Osteocyte (in vitro differentiated cells): ENCODE measurements around the gene TRDN. TPM values are rescaled to one million over a fixed set of nuclear protein-coding genes. Genes with fewer than 3 reads are reported as not detected.

ENCODE experiments used
- DNase-seq: peaks from one replicate; pipeline ENCODE4 v3.0.0; 2021; ENCODE audit warnings: mixed read lengths; ENCODE audit not compliant: unreplicated experiment; ENCODE audit errors: extremely low spot score
- H3K27ac Mint-ChIP-seq: one replicate; pipeline ENCODE4 v1.8.0; 2021; ENCODE audit warnings: mild to moderate bottlenecking, mixed read lengths; ENCODE audit not compliant: unreplicated experiment
- H3K27me3 Mint-ChIP-seq: one replicate; pipeline ENCODE4 v1.8.0; 2021; ENCODE audit warnings: mixed read lengths; ENCODE audit not compliant: unreplicated experiment
- H3K36me3 Mint-ChIP-seq: one replicate; pipeline ENCODE4 v1.8.0; 2021; ENCODE audit warnings: mixed read lengths; ENCODE audit not compliant: unreplicated experiment
- H3K4me1 Mint-ChIP-seq: one replicate; pipeline ENCODE4 v1.8.0; 2021; ENCODE audit warnings: mixed read lengths; ENCODE audit not compliant: unreplicated experiment
- H3K4me3 Mint-ChIP-seq: one replicate; pipeline ENCODE4 v1.8.0; 2021; ENCODE audit warnings: mild to moderate bottlenecking, moderate library complexity, mixed read lengths; ENCODE audit not compliant: unreplicated experiment
- H3K9me3 Mint-ChIP-seq: one replicate; pipeline ENCODE4 v1.8.0; 2021; ENCODE audit warnings: mixed read lengths; ENCODE audit not compliant: unreplicated experiment
- total RNA-seq: library from RNA; stranded (reverse); gene quantifications from 2 replicates; pipeline ENCODE4 v1.2.1, GENCODE V29; 2021
- TF ChIP-seq, protein P1 (sequence below): fragments of 200-600 bp; sonication (generic); IDR thresholded peaks from 2 replicates; pipeline ENCODE4 v1.5.0; 2021; ENCODE audit warnings: antibody characterized with exemption, mild to moderate bottlenecking, moderate library complexity

The TRDN gene
- total RNA-seq, 1 donor from 2014 or later: not detected

DNA sequence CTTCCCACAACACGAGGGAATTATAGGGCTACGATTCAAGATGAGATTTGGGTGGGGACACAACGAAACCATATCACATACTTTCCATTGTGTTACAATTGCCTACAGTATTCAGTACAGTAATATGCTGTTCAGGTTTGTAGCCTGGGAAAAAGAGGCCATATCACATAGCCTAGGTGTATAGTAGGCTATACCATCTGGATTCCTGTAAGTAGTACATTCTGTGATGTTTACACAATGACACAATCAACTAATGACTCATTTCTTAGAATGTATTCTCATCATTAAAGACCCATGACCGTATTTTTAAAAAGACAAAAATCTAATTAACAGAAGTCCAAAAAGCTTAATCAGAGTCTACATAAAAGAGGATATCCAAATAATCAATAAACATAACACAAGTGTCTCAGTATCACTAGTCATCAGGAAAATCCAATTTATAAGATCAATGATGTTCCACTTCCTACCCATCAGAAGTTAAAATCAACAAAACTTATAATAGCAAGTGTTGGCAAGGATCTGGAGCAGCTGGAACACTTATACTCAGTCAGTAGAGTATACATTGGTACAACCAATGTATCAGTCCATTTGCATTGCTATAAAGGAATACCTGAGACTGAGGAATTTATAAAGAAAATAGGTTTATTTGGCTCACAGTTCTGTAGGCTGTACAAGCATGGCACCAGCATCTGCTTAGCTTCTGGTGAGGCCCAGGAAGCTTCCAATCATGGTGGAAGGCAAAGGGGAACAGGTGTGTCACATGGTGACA, 424.8 kb downstream of the TRDN start:
- H3K36me3 Mint-ChIP-seq: no peaks in the 10 kb centered on the region
- no peak overlapping the region for H3K27ac Mint-ChIP-seq
- no peaks in the 10 kb centered on the region for H3K4me1 Mint-ChIP-seq
- no peaks in the 10 kb centered on the region for H3K9me3 Mint-ChIP-seq
- H3K4me3 Mint-ChIP-seq: no peak overlapping the region
- H3K27me3 Mint-ChIP-seq: no peaks in the 10 kb centered on the region
- TF ChIP-seq, protein P1, sequence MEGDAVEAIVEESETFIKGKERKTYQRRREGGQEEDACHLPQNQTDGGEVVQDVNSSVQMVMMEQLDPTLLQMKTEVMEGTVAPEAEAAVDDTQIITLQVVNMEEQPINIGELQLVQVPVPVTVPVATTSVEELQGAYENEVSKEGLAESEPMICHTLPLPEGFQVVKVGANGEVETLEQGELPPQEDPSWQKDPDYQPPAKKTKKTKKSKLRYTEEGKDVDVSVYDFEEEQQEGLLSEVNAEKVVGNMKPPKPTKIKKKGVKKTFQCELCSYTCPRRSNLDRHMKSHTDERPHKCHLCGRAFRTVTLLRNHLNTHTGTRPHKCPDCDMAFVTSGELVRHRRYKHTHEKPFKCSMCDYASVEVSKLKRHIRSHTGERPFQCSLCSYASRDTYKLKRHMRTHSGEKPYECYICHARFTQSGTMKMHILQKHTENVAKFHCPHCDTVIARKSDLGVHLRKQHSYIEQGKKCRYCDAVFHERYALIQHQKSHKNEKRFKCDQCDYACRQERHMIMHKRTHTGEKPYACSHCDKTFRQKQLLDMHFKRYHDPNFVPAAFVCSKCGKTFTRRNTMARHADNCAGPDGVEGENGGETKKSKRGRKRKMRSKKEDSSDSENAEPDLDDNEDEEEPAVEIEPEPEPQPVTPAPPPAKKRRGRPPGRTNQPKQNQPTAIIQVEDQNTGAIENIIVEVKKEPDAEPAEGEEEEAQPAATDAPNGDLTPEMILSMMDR: no peak
- no peak for DNase-seq

DNA sequence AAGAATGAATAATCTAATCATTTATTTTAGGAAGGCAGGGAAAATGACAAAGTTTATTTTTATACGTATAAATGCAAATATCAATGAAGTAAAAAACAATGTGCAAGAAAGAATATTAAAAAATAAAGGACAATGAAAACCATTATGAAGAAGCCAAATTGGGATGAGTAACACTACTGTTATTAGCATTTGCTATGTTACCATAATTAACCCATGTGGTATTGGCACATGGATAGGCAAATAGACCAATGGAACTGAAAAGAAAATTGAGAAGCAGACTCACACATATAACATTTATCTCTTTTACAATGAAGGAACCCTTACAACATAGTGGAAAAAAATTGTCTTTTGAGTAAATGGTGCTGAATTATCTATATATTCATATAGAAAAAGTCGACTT, 426.1 kb downstream of the TRDN start:
- Mint-ChIP-seq H3K36me3 (no peaks in the 10 kb centered on the region), H3K27ac (no peak overlapping the region), H3K9me3 (no peaks in the 10 kb centered on the region), H3K4me3 (no peak overlapping the region), H3K27me3 (no peaks in the 10 kb centered on the region), H3K4me1 (no peaks in the 10 kb centered on the region)
- no peak for DNase-seq
- TF ChIP-seq, protein P1: no peak

DNA sequence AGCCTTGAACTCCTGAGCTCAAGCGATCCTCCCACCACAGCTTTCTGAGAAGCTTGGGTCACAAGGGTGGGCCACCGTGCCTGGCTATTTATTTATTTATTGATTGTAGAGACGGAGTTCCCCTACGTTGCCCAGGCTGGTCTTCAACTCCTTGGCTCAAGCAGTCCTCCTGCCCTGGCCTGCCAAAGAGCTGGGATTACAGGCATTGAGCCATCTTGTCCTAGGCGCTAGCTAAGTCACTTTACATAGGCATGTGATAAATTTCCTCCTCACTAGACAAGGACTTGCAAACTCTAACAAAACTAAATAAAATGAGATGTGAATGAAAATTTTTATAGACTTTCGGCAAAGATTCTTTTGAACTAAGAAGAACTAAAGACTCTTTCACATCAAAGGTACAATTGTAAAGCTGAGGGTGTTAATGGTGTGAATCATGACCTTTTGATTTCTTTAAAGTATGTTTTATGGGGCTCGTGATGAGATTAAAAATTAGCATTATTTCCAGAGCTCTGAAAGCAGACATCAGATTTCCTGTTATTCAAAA, 428.7 kb downstream of the TRDN start:
- Mint-ChIP-seq H3K27ac (no peak overlapping the region), H3K27me3 (no peaks in the 10 kb centered on the region), H3K36me3 (no peaks in the 10 kb centered on the region), H3K4me3 (no peak overlapping the region), H3K4me1 (no peaks in the 10 kb centered on the region), H3K9me3 (peaks cover 2% of the 10 kb centered on the region)
- TF ChIP-seq, protein P1: no peak
- DNase-seq: no peak

DNA sequence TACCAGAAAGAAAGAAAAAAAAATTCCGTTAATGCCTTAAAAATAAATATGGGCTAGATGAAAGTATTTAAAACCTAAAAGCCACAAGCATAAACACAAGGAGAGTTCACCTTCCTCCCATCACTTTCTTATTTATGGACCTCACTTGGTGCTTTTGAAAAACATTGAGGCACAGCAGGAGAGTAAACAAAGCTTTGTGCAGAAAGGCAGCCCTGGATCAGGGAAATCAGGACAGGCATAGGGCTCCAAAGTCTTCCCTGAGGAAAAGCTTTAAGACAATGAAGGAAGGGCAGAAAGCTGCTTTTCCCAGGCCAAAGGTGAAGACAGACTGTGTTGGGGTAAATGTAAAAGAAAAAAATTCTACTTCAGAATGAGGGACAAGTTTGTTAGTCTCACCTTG, 432.8 kb downstream of the TRDN start:
- no peak overlapping the region for H3K4me3 Mint-ChIP-seq
- TF ChIP-seq, protein P1: no peak
- H3K4me1 Mint-ChIP-seq: no peaks in the 10 kb centered on the region
- DNase-seq: no peak
- peaks cover 12% of the 10 kb centered on the region for H3K9me3 Mint-ChIP-seq
- H3K27ac Mint-ChIP-seq: no peak overlapping the region
- H3K27me3 Mint-ChIP-seq: no peaks in the 10 kb centered on the region
- H3K36me3 Mint-ChIP-seq: no peaks in the 10 kb centered on the region

DNA sequence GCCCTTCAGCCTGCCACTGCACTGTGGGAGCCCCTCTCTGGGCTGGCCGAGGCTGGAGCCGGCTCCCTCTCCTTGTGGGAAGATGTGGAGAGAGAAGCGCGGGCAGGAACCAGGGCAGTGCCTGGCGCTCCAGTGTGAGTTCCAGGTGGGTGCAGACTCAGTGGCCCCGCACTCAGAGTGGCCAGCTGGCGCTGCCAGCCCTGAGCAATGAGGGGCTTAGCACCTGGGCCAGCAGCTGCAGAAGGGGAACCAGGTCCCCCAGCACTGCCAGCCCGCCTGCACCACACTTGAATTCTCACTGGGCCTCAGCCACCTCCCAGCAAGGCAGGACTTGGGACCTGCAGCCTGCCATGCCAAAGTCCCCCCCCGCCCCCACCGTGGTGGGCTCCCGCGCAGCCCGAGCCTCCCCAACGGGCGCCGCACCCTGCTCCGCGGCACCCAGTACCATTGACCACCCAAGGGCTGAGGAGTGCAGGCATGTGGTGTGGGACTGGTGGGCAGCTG, 434.8 kb downstream of the TRDN start:
- DNase-seq: no peak
- no peaks in the 10 kb centered on the region for H3K4me1 Mint-ChIP-seq
- H3K27ac Mint-ChIP-seq: no peak overlapping the region
- TF ChIP-seq, protein P1: no peak
- H3K27me3 Mint-ChIP-seq: no peaks in the 10 kb centered on the region
- no peaks in the 10 kb centered on the region for H3K36me3 Mint-ChIP-seq
- H3K4me3 Mint-ChIP-seq: no peak overlapping the region
- peaks cover 12% of the 10 kb centered on the region for H3K9me3 Mint-ChIP-seq
